ENCODE results near the gene ATP2B3. TPM values are rescaled to one million over a fixed set of nuclear protein-coding genes. Genes with fewer than 3 reads are reported as not detected.

The ATP2B3 gene
- total RNA-seq, 1 donor from 2014 or later = 0.37 TPM

- no peak overlapping the region for H3K4me3 Mint-ChIP-seq (ENCODE audit: unreplicated experiment)
- no peak for DNase-seq (ENCODE audit: low spot score)
- H3K36me3 Mint-ChIP-seq (ENCODE audit: low read depth) = no peaks in the 10 kb centered on the region
- no peak overlapping the region for H3K27ac Mint-ChIP-seq (ENCODE audit: unreplicated experiment)
- TF ChIP-seq CTCF (IDR thresholded peaks at IDR 0.05) = no peak
- no peaks in the 10 kb centered on the region for H3K9me3 Mint-ChIP-seq (ENCODE audit: low read depth)
- H3K4me1 Mint-ChIP-seq (ENCODE audit: low read depth) = no peaks in the 10 kb centered on the region
- H3K27me3 Mint-ChIP-seq (ENCODE audit: low read depth) = no peaks in the 10 kb centered on the region
Observed at GRCh38 chrX:153572601-153573000, 55.2 kb downstream of the ATP2B3 start.

GRCh38 chrX:153573984-153574383, 56.5 kb downstream of the ATP2B3 start:
- no peaks in the 10 kb centered on the region for H3K4me1 Mint-ChIP-seq (ENCODE audit: low read depth)
- H3K27ac Mint-ChIP-seq (ENCODE audit: unreplicated experiment) = no peak overlapping the region
- no peak for TF ChIP-seq CTCF (IDR thresholded peaks at IDR 0.05)
- H3K9me3 Mint-ChIP-seq (ENCODE audit: low read depth) = no peaks in the 10 kb centered on the region
- H3K27me3 Mint-ChIP-seq (ENCODE audit: low read depth) = no peaks in the 10 kb centered on the region
- H3K4me3 Mint-ChIP-seq (ENCODE audit: unreplicated experiment) = no peak overlapping the region
- no peaks in the 10 kb centered on the region for H3K36me3 Mint-ChIP-seq (ENCODE audit: low read depth)
- no peak for DNase-seq (ENCODE audit: low spot score)

- H3K36me3 Mint-ChIP-seq (ENCODE audit: low read depth) = no peaks in the 10 kb centered on the region
- no peaks in the 10 kb centered on the region for H3K27me3 Mint-ChIP-seq (ENCODE audit: low read depth)
- no peak overlapping the region for H3K27ac Mint-ChIP-seq (ENCODE audit: unreplicated experiment)
- no peaks in the 10 kb centered on the region for H3K4me1 Mint-ChIP-seq (ENCODE audit: low read depth)
- TF ChIP-seq CTCF (IDR thresholded peaks at IDR 0.05) = no peak
- no peak for DNase-seq (ENCODE audit: low spot score)
- H3K4me3 Mint-ChIP-seq (ENCODE audit: unreplicated experiment) = no peak overlapping the region
- H3K9me3 Mint-ChIP-seq (ENCODE audit: low read depth) = no peaks in the 10 kb centered on the region
Observed at GRCh38 chrX:153576239-153576870, 58.9 kb downstream of the ATP2B3 start.

GRCh38 chrX:153576961-153577360, 59.5 kb downstream of the ATP2B3 start:
- no peak for TF ChIP-seq CTCF (IDR thresholded peaks at IDR 0.05)
- Mint-ChIP-seq H3K27me3 (ENCODE audit: low read depth) (no peaks in the 10 kb centered on the region), H3K27ac (ENCODE audit: unreplicated experiment) (no peak overlapping the region), H3K36me3 (ENCODE audit: low read depth) (no peaks in the 10 kb centered on the region), H3K4me1 (ENCODE audit: low read depth) (no peaks in the 10 kb centered on the region), H3K4me3 (ENCODE audit: unreplicated experiment) (no peak overlapping the region), H3K9me3 (ENCODE audit: low read depth) (no peaks in the 10 kb centered on the region)
- no peak for DNase-seq (ENCODE audit: low spot score)

GRCh38 chrX:153578200-153578835, 60.9 kb downstream of the ATP2B3 start:
- no peak overlapping the region for H3K27ac Mint-ChIP-seq (ENCODE audit: unreplicated experiment)
- no peak for TF ChIP-seq CTCF (IDR thresholded peaks at IDR 0.05)
- H3K4me1 Mint-ChIP-seq (ENCODE audit: low read depth) = peaks cover 6% of the 10 kb centered on the region
- H3K9me3 Mint-ChIP-seq (ENCODE audit: low read depth) = no peaks in the 10 kb centered on the region
- DNase-seq (ENCODE audit: low spot score) = no peak
- H3K4me3 Mint-ChIP-seq (ENCODE audit: unreplicated experiment) = no peak overlapping the region
- H3K27me3 Mint-ChIP-seq (ENCODE audit: low read depth) = no peaks in the 10 kb centered on the region
- H3K36me3 Mint-ChIP-seq (ENCODE audit: low read depth) = no peaks in the 10 kb centered on the region
